K562 (cell line): Measurements from ENCODE around the gene DBNL. TPM values are rescaled to one million over a fixed set of nuclear protein-coding genes. Genes with fewer than 3 reads are reported as not detected.

Source experiments
- ATAC-seq: fragments of 200-7000 bp; cut with Tn5 transposase; 3 replicates; pipeline ENCODE4 v1.9.1; 2020; ENCODE audit warnings: moderate library complexity
- BruUV-seq: library from RNA; stranded (reverse); fragments of 400-500 nt; replicated peaks from 2 replicates; lab custom pipeline; 2021; lab: Mats Ljungman, UMichigan
- CTCF ChIA-PET: fragments of 300-600 bp; formaldehyde crosslinking; extraction: SDS; loops from one replicate; lab custom pipeline; 2021; ENCODE audit warnings: low intra/inter-chr PET ratio; lab: Yijun Ruan, JAX
- POLR2A ChIA-PET: fragments of 300-600, 350-650 bp; sonication (Branson Sonifier 250); formaldehyde crosslinking; extraction: SDS; loops from one replicate; lab custom pipeline; 2021; ENCODE audit warnings: antibody characterized with exemption, inconsistent platforms; lab: Yijun Ruan, JAX
- DNase-seq, 4 experiments: peaks; one replicate each; pipeline versions ENCODE4 v3.0.0 to v3.0.0-alpha.2; 2011 to 2018; ENCODE audit warnings: low spot score in 3 of 4, mixed read lengths in 3 of 4; ENCODE audit errors: extremely low read depth in 1 of 4
- FAIRE-seq: peaks from 2 replicates; lab custom pipeline; 2011; peaks lifted over from hg19 to GRCh38; lab: Jason Lieb, UNC
- H2AFZ ChIP-seq: 2 replicates; pipeline ENCODE4 v1.6.0; 2011; ENCODE audit warnings: low read depth, low read length, control low read depth, inconsistent platforms
- H3K27ac ChIP-seq: fragments of 200-600 bp; 3 replicates; pipeline ENCODE4 v1.8.0; 2011; ENCODE audit warnings: low read depth, mild to moderate bottlenecking, control low read depth, inconsistent platforms, low read length, moderate library complexity, mixed read lengths; ENCODE audit errors: extremely low read depth
- H3K27me3 ChIP-seq, 2 experiments: fragments of 300-600 bp in 1 of 2; 2 replicates in 1 of 2; 3 replicates in 1 of 2; pipeline versions ENCODE4 v1.6.0 to v1.8.0; 2011; ENCODE audit warnings: inconsistent platforms in 2 of 2, low read length in 2 of 2, mild to moderate bottlenecking in 1 of 2, mixed read lengths in 1 of 2, moderate library complexity in 1 of 2; ENCODE audit not compliant: control insufficient read depth in 2 of 2, insufficient read depth in 2 of 2
- H3K36me3 ChIP-seq: fragments of 300-600 bp; 3 replicates; pipeline ENCODE4 v1.8.0; 2011; ENCODE audit warnings: mild to moderate bottlenecking, low read length, inconsistent platforms; ENCODE audit not compliant: control insufficient read depth, insufficient read depth
- H3K4me1 ChIP-seq, 2 experiments: fragments of 200-600 bp in 1 of 2; replicated peaks in 1 of 2; 2 replicates in 1 of 2; 3 replicates in 1 of 2; pipeline versions ENCODE4 v1.5.1 to v1.8.0; 2011; ENCODE audit warnings: inconsistent platforms in 2 of 2, low read length in 2 of 2, mild to moderate bottlenecking in 1 of 2, mixed read lengths in 1 of 2, moderate library complexity in 1 of 2; ENCODE audit not compliant: control insufficient read depth in 2 of 2, insufficient read depth in 2 of 2
- H3K4me2 ChIP-seq: 2 replicates; pipeline ENCODE4 v1.6.1; 2011; ENCODE audit warnings: low read length, control low read depth, inconsistent platforms, mixed read lengths; ENCODE audit not compliant: insufficient read depth
- H3K4me3 ChIP-seq: fragments of 200-600 bp; sonication (generic), shearing (Covaris generic); 2 replicates; pipeline ENCODE4 v1.5.1; 2016; ENCODE audit warnings: control low read depth, inconsistent platforms
- H3K79me2 ChIP-seq: fragments of 200-600 bp; 3 replicates; pipeline ENCODE4 v1.8.0; 2011; ENCODE audit warnings: low read length, inconsistent platforms; ENCODE audit not compliant: control insufficient read depth, insufficient read depth
- H3K9ac ChIP-seq, 2 experiments: 2 replicates each; pipeline versions ENCODE4 v1.6.0 to v1.6.1; 2011; ENCODE audit warnings: low read depth in 2 of 2, low read length in 2 of 2, control low read depth in 1 of 2, inconsistent platforms in 1 of 2, mild to moderate bottlenecking in 1 of 2, mixed read lengths in 1 of 2; ENCODE audit not compliant: insufficient read depth in 1 of 2
- H3K9me1 ChIP-seq: one replicate; pipeline ENCODE4 v1.6.0; 2011; ENCODE audit warnings: inconsistent platforms, mild to moderate bottlenecking, low read length, moderate library complexity; ENCODE audit not compliant: control insufficient read depth, insufficient read depth
- H3K9me3 ChIP-seq: replicated peaks from 2 replicates; pipeline ENCODE4 v1.5.1; 2011; ENCODE audit warnings: low read depth, low read length, inconsistent platforms; ENCODE audit not compliant: control insufficient read depth, insufficient read depth
- H4K20me1 ChIP-seq: replicated peaks from 2 replicates; pipeline ENCODE4 v1.6.1; 2011; ENCODE audit warnings: low read length, inconsistent platforms, mixed read lengths; ENCODE audit not compliant: control insufficient read depth, insufficient read depth
- BRF2 ChIP-seq: IDR thresholded peaks from 3 replicates; pipeline ENCODE4 v1.6.1; 2011; ENCODE audit warnings: borderline replicate concordance, mild to moderate bottlenecking; ENCODE audit not compliant: insufficient read length, insufficient read depth
- CTCF ChIP-seq, 3 experiments: IDR thresholded peaks in 2 of 3; conservative IDR thresholded peaks in 1 of 3; 2 replicates each; pipeline ENCODE4 v1.5.1; 2011 to 2012; ENCODE audit warnings: low read length in 3 of 3, mild to moderate bottlenecking in 3 of 3, control low read depth in 2 of 3, improper control_type of control experiment in 1 of 3, inconsistent platforms in 1 of 3, low read depth in 1 of 3, mixed read lengths in 1 of 3, moderate library complexity in 1 of 3; ENCODE audit not compliant: insufficient read depth in 2 of 3
- FOXJ3 ChIP-seq: sonication (generic); formaldehyde crosslinking; IDR thresholded peaks from 2 replicates; pipeline ENCODE4 v1.4.0; 2020; ENCODE audit warnings: mild to moderate bottlenecking, missing genetic modification reagents
- GABPA ChIP-seq: fragments of 200-800 bp; sonication (Bioruptor generic); conservative IDR thresholded peaks from 2 replicates; pipeline ENCODE4 v1.6.1; 2016; ENCODE audit warnings: low read depth, missing genetic modification characterization, missing compliant biosample characterization
- GTF2A2 ChIP-seq: IDR thresholded peaks from 2 replicates; pipeline ENCODE4 v1.6.1; 2016; ENCODE audit warnings: mild to moderate bottlenecking, missing genetic modification characterization, missing compliant biosample characterization
- HEY1 ChIP-seq: fragments of 250-450 bp; sonication (Bioruptor Pico); IDR thresholded peaks from 2 replicates; pipeline ENCODE4 v1.5.0; 2020; ENCODE audit warnings: mild to moderate bottlenecking, moderate library complexity, borderline replicate concordance
- HLTF ChIP-seq: fragments of 450-650 bp; IDR thresholded peaks from 2 replicates; pipeline ENCODE4 v1.6.1; 2016
- IRF2 ChIP-seq: sonication (generic); formaldehyde crosslinking; IDR thresholded peaks from 2 replicates; pipeline ENCODE4 v1.8.1; 2022; ENCODE audit warnings: mild to moderate bottlenecking, missing genetic modification reagents
- KLF16 ChIP-seq: IDR thresholded peaks from 2 replicates; pipeline ENCODE4 v1.6.1; 2016; ENCODE audit warnings: antibody characterized with exemption
- MCM2 ChIP-seq: fragments of 450-650 bp; IDR thresholded peaks from 2 replicates; pipeline ENCODE4 v1.6.1; 2017; ENCODE audit warnings: low read depth, mild to moderate bottlenecking
- NR2F6 ChIP-seq: fragments of 450-650 bp; formaldehyde crosslinking; IDR thresholded peaks from 2 replicates; pipeline ENCODE4 v1.4.0; 2020; ENCODE audit warnings: mild to moderate bottlenecking
- PTBP1 ChIP-seq: fragments of 200-400 bp; formaldehyde crosslinking; IDR thresholded peaks from 2 replicates; pipeline ENCODE4 v1.6.1; 2017; ENCODE audit warnings: low read depth, low read length
- SMARCE1 ChIP-seq: fragments of 450-650 bp; IDR thresholded peaks from 2 replicates; pipeline ENCODE4 v1.7.1; 2016; ENCODE audit warnings: mild to moderate bottlenecking
- SRSF9 ChIP-seq: fragments of 200-400 bp; formaldehyde crosslinking; IDR thresholded peaks from 2 replicates; pipeline ENCODE4 v1.6.1; 2017; ENCODE audit warnings: low read depth, low read length, borderline replicate concordance
- USF1 ChIP-seq: sonication (generic); formaldehyde crosslinking; IDR thresholded peaks from 2 replicates; pipeline ENCODE4 v1.9.0; 2022; ENCODE audit warnings: mild to moderate bottlenecking, missing genetic modification reagents
- ZFP91 ChIP-seq: sonication (generic); formaldehyde crosslinking; IDR thresholded peaks from 2 replicates; pipeline ENCODE4 v1.8.0; 2022; ENCODE audit warnings: mild to moderate bottlenecking, missing genetic modification reagents
- ZFX ChIP-seq: sonication (generic); formaldehyde crosslinking; IDR thresholded peaks from 2 replicates; pipeline ENCODE4 v1.8.0; 2022; ENCODE audit warnings: mild to moderate bottlenecking, missing genetic modification reagents, moderate library complexity
- ZNF76 ChIP-seq: fragments of 250-450 bp; sonication (Bioruptor Pico); IDR thresholded peaks from 2 replicates; pipeline ENCODE4 v1.4.0; 2020; ENCODE audit warnings: mild to moderate bottlenecking, moderate library complexity, borderline replicate concordance
- WGBS: fragments of 100-300 bp; shearing (Covaris generic); methylation state at CpG from one replicate; pipeline ENCODE4 v1.1.6; 2016; ENCODE audit warnings: low coverage, mixed read lengths; ENCODE audit not compliant: insufficient coverage; ENCODE audit errors: missing lambda C conversion rate; 5-methylcytosine and 5-hydroxymethylcytosine counted together
- in situ Hi-C: fragments of 300-500 bp; cut with MboI; formaldehyde crosslinking; loops from 4 replicates; pipeline ENCODE4 v1.15.0; 2018; ENCODE audit warnings: inconsistent platforms, mixed read lengths
- intact Hi-C: fragments of 100-400 bp; cut with micrococcal nuclease; formaldehyde crosslinking; loops from 2 replicates; pipeline ENCODE4 v1.14.2; 2022
- polyA plus RNA-seq, 8 experiments: library from polyadenylated mRNA; depleted of rRNA in 4 of 8; stranded (reverse) in 5 of 8; unstranded in 3 of 8; fragments of >200 nt; fragmentation: Nextera tagmentation in 2 of 8; fragmentation: Illumina TruSeq in 1 of 8; extraction: Ambion mirVana in 2 of 8; extraction: Trizol in 1 of 8; gene quantifications; 2 replicates each; pipeline versions ENCODE4 v1.2.1 to v1.2.3, GENCODE V29; 2011 to 2014; ENCODE audit warnings: inconsistent platforms in 1 of 8, missing spikeins in 1 of 8
- total RNA-seq, 7 experiments: library from RNA; depleted of rRNA in 6 of 7; stranded (reverse); fragments of >200 nt in 6 of 7; fragmentation: Illumina TruSeq in 2 of 7; extraction: Trizol in 2 of 7; gene quantifications; 2 replicates each; pipeline versions ENCODE4 v1.2.1 to v1.2.3, GENCODE V29; 2011 to 2021; ENCODE audit warnings: low replicate concordance in 1 of 7

DBNL gene
- total and polyA plus RNA-seq, 9 of the 15 experiments (the other 6 are each of a cell fraction or from before 2014, with no cell fraction given), result 1.9 to 65.1 (median 38.9) TPM

- Histone ChIP-seq H3K9ac (peak overlapping the region; percentile 57 to 93), H4K20me1 (peaks cover 18% of the 10 kb centered on the region), H3K4me3 (peak overlapping the region; percentile 53), H3K9me1 (no peaks in the 10 kb centered on the region), H3K27me3 (no peaks in the 10 kb centered on the region), H3K79me2 (no peaks in the 10 kb centered on the region), H3K4me1 (peaks cover 9 to 29% of the 10 kb centered on the region in 2 experiments; a peak in 4 of 5 replicates), H3K9me3 (no peaks in the 10 kb centered on the region), H3K36me3 (peaks cover 19% of the 10 kb centered on the region; the same call in 2 of the 3 replicates), H3K27ac (peak overlapping the region; percentile 72), H3K4me2 (peak overlapping the region; percentile 73), H2AFZ (peak overlapping the region; percentile 82)
- peak; percentile 97 for ATAC-seq
- peak; percentile 97 to 99 (median 98) for DNase-seq
- intact Hi-C loops (loop anchor here (1.0 kb wide), 1 partner anchor 41 kb away; the partner anchor contains the start of gene POLD2), in situ Hi-C loops (no loop called here)
- 1% methylated on average over 33 of the region's 54 CpGs for WGBS
- no TSS peak for BruUV-seq
- CTCF ChIA-PET, result interaction anchor here (0.6 kb wide), 1 partner anchor 140 kb away, joined by 3 read pairs; no protein-coding TSS in a partner anchor
- POLR2A ChIA-PET, result no interaction called here
- FAIRE-seq, result peak; percentile 93
- TF ChIP-seq PTBP1 (no peak), GTF2A2 (tag) (no peak), ZFX (CRISPR knock-in tag) (peak; percentile 46; the same call in 1 of the 2 replicates), CTCF (IDR thresholded peaks at IDR 0.05 in 2 of 3, conservative IDR thresholded peaks at IDR 0.05 in 1 of 3; ENCODE audit: insufficient read depth in 2 of 3, low read depth in 1 of 3, low read length in 3 of 3) (no peak), USF1 (CRISPR knock-in tag) (no peak), ZNF76 (CRISPR knock-in tag) (no peak), IRF2 (no peak), BRF2 (no peak), MCM2 (no peak), HEY1 (no peak), FOXJ3 (CRISPR knock-in tag) (no peak), SMARCE1 (no peak), ZFP91 (no peak), NR2F6 (CRISPR knock-in tag) (no peak), KLF16 (no peak), GABPA (tag) (peak; percentile 92), HLTF (no peak), SRSF9 (no peak)
Measured at GRCh38 chr7:44082541-44083207, 38.2 kb downstream of the DBNL start.
